Stimulated activated CD4-positive, alpha-beta T cell treated with anti-CD3 and anti-CD28 coated beads, Interleukin-4, amount 100 ng/mL, for 4 hours (primary cell): ENCODE measurements around the gene LDLRAD4.
"Not testable (repeated sequence)": the region's sequence is repeated elsewhere in the genome, so short reads cannot be mapped to it uniquely, and the experiment has no call there.

ENCODE experiments used
- DNase-seq, 2 experiments: peaks; one replicate each; pipeline ENCODE4 v3.0.0-alpha.2; 2020

LDLRAD4 gene

GRCh38 chr18:13585379-13586153 lies 367.0 kb downstream of the LDLRAD4 start:
- no peak for DNase-seq

DNA sequence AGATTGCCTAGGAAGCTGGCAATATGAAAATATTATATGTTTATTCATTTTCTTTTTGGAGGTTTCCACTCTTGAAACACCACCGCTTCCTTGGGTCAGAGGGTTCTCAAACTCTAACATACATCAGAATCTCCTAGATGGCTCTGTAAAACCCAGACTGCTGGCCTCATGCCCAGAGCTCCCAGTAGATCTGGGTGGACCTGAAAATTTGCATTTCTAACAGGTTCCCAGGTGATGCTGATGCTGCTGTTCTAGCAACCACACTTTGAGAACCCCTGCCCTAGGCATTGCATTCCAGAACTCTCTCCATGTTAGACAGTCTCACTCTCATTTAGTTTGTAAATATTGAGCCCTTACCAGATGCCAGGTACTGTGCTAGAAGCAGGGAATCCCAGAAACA lies 368.4 kb downstream of the LDLRAD4 start:
- no peak for DNase-seq

DNA sequence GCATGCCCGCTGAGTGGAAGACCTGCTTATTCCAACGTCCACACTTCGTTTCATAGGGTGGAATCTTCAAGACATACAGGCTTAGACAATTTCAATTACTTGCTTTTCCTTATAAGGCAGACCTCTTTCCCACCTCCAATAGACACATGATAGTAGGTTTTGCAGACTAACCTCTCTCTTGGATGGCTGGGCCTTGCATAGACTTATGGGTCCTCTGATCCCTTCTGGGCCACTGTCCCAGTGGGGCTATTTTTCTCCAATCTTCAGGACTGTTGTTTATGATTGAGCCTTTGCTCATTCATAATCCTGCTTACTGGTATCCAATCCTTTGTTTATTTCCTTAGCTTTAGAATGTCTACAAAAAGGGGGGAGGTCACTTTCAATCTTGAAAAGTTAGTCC lies 368.9 kb downstream of the LDLRAD4 start:
- DNase-seq = no peak

DNA sequence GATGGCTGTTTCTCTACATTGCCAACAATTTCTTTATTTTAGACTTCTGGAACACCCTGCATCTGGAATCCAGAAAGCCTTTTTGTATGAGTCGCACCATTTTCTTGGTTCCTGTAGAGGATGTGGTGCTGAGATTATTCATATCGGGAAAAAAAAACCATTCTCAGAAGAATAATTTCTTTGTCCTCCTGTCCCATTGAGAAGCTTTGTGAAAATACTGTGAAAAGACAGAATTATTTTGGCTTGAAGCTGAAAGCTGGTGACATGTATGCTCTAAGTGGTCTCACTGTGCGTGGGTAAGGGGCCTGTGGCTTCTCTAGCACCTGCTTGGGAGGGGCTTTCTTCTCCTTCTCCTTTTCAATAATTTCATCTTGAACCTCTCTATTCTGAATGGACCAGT lies 369.4 kb downstream of the LDLRAD4 start:
- DNase-seq = no peak

GRCh38 chr18:13589316-13589715 lies 370.8 kb downstream of the LDLRAD4 start:
- DNase-seq = no peak

DNA sequence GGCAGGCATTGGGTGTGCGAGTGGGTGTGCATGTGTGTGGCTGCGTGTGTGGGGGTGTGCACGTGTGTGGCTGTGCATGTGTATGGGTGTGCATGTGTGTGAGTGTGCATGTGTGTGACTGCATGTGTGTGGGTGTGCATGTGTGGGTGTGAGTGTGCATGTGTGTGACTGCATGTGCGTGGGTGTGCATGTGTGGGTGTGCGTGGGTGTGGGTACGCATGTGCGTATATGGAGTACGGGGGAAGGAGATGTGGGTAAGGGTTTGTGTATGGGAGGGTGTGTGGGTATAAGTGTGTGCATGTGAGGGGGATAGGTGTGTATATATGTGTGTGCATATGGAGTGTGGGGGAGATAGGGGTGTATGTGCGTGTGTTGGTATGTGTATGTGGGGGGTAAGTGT lies 371.4 kb downstream of the LDLRAD4 start:
- DNase-seq = peak in 1 of 2 experiments; percentile 35

DNA sequence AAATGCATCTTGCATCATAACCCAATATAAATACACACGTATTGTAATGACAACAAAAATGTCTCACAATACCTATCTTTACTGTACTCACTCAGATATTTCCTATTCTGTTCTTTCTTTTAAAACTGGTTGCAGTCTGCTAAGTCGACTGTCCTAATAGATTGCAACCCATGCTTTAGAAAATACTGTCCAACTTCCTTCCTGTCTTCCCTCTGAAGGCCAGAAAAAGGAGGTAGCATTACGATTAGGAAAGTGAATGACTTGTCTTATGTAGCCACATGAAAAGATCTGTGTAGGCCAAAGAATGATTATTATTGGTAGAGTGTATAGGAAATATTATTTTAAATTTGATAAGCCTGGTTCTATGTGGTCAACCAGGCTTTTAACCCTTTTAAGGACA lies 373.7 kb downstream of the LDLRAD4 start:
- DNase-seq = no peak

- DNase-seq = no peak
Measured at GRCh38 chr18:13594551-13594950, 376.0 kb downstream of the LDLRAD4 start.

DNA sequence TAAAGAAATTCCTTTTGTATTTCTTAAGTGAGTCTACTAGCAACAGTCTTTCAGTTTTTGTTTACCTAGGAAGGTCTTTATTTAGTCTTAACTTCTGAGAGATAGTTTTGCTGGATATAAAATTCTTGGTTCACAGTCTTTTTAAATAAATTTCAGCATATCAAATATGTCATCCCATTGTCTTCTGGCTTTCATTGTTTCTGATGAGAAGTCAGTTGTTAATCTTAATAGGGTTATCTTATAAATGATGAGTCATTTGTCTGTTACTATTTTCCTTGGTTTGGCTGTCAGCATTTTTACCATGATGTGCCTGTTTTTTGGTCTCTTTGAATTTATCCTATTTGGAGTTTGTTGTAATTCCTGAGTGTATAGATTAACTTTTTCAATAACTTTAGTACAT lies 378.5 kb downstream of the LDLRAD4 start:
- DNase-seq = no peak

- DNase-seq = no peak
Measured at GRCh38 chr18:13598591-13598990, 380.0 kb downstream of the LDLRAD4 start.

DNA sequence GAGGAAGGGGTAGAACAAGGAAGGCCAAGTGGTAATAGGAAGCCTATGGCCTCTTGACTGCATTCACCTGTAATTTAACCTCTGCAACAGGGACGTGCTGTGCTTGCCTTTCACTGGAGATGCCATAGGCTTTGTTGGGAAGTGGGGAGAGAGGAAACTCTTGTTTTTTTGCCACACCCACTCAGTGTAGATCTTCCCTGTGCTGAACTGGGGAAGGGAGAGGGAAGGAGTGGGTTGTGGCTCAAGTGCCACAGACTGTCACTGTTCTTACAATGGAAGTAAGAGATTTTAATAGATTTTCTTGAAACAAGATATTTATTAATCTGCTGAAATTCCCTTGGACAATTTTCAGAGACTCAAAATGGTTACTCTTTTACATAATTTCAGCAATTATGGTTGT lies 380.5 kb downstream of the LDLRAD4 start:
- no peak for DNase-seq

- DNase-seq = no peak
Measured at GRCh38 chr18:13603304-13604019, 384.9 kb downstream of the LDLRAD4 start.

- DNase-seq = no peak
Measured at GRCh38 chr18:13604786-13605185, 386.2 kb downstream of the LDLRAD4 start.

DNA sequence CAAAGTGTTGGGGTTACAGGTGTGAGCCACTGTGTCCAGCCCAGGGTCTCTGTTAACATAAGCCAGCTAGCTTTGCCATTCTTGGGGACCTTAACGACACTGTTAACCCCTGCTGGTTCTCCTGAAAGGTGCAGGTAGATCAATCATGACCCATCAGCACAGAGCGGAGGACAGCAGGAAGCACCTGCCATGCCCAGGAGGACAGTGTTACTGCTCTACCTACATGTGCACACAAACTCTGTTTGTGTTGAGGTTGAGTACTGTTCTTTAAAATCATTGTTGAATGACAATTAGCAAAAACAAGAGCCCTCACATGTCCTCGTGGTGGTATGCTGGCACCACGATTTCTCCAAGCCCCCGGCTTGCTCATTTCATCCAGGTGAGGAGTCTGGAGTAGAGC lies 386.9 kb downstream of the LDLRAD4 start:
- no peak for DNase-seq

DNA sequence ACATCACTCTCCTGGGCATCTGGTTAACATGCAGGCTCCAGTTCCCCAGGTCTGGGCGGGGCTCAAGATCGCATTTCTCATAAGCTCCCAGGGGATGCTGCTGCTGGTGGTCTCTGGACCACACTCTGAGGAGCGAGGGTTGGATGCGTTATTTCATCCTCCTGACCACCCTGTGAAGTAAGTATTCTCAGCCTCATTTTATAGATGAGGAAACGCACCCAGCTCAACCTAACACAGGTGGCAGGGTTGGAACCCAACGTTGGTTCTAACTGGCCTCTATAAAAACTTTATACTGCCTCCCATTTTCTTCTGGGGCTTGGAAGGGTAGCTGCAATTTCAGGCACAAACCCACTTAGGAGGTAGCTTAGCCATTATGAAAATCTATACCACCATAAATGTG lies 387.3 kb downstream of the LDLRAD4 start:
- DNase-seq = no peak

- no peak for DNase-seq
Measured at GRCh38 chr18:13606604-13607254, 388.2 kb downstream of the LDLRAD4 start.

DNA sequence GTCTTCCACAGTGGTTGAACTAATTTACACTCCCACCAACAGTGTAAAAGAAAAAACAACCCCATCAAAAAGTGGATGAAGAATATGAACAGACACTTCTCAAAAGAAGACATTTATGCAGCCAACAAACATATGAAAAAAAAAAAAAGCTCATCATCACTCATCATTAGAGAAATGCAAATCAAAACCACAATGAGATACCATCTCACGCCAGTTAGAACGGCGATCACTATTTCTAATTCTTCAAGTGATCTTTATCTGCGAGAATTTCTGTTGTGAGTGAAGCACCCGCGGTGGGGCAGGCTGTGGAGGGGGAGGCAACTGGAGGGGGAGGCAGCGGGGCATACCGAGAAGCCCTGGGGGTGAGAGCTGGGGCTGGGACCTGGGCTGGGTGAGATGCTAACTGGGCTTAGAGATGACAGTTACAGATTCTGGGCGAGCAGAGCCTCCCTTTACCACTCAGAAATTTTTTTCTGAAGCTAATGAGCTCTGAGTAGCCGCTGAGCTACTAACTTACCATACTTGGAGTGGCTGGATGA lies 389.5 kb downstream of the LDLRAD4 start:
- not testable (repeated sequence) for DNase-seq

- no peak for DNase-seq
Measured at GRCh38 chr18:13608791-13609532, 390.4 kb downstream of the LDLRAD4 start.

DNA sequence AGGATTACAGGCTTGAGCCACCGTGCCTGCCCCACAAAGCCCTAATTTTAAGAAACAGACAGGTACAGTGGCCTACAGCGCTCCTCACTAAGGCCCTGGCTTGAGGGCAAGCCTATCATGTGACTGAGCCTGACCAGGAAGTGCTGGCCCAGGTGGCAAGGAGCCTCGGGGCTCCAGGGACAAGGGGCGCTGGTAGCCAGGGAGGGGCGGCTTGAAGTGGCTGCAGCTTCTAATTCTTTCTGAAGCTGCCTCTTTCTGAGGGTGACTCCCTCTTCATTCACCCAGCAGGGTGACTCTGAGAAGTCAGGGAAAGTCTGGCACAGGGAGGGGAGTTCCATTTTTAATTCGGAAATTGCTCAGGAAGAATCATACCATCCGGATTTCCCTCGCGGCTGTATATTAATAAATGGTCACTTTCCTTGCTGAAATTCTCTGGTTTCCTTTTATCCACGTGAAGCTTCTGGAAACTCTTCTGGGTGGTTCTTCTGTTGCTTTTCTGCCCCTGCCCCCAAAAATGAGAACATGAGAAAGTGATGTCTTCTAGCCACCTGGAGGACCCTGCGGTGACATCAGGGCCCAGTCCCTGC lies 392.1 kb downstream of the LDLRAD4 start:
- DNase-seq = no peak

- no peak for DNase-seq
Measured at GRCh38 chr18:13611142-13611600, 392.6 kb downstream of the LDLRAD4 start.

DNA sequence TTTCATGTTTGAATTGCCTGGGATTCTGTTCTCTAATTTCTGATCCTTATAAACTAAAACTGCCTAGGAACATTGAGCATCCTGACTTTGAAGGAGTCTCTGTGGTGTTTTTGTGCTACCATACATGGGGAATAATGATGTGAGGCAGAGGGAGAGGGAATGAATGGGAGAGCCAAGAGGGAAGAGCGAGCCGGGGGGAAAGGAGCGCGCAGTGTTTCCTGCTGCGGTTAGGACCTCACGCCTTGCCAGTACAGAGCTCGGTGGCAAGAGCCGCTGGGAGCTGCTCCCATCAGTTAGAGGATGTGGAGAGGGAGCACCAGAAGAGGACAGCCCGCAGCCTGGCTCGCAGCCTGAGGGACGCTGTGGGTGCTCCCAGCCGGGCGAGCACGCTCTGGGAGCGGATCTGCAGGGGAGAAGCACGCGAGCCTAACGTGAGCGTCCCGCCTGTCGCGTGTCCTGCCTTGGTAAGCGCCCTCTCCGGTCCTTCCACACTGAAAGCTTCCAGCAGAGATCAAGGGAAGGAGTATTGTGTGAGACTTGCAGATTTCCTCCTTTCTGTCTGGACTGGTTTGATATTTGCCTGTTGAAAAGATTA lies 393.1 kb downstream of the LDLRAD4 start:
- no peak for DNase-seq
